Umbilical cord (tissue), 2 donors: ENCODE data around the gene CRHR1. TPM values are rescaled to one million over a fixed set of nuclear protein-coding genes. Genes with fewer than 3 reads are reported as not detected.

ENCODE experiments used
- DNase-seq: peaks from one replicate; pipeline ENCODE4 v3.0.0-alpha.2; 2015; ENCODE audit warnings: low spot score
- total RNA-seq: library from RNA; depleted of rRNA; stranded (reverse); fragments of >200 nt; gene quantifications from one replicate; pipeline ENCODE4 v1.2.3, GENCODE V29; 2014; ENCODE audit warnings: low replicate concordance; ENCODE audit not compliant: insufficient read depth

The CRHR1 gene
- total RNA-seq, 1 donor from 2014 or later = 3.9 TPM

GRCh38 chr17:45867171-45867570 is 83.1 kb downstream of the CRHR1 start:
- DNase-seq = no peak

- DNase-seq = no peak
Measured at GRCh38 chr17:45867702-45868101, 83.6 kb downstream of the CRHR1 start.

DNA sequence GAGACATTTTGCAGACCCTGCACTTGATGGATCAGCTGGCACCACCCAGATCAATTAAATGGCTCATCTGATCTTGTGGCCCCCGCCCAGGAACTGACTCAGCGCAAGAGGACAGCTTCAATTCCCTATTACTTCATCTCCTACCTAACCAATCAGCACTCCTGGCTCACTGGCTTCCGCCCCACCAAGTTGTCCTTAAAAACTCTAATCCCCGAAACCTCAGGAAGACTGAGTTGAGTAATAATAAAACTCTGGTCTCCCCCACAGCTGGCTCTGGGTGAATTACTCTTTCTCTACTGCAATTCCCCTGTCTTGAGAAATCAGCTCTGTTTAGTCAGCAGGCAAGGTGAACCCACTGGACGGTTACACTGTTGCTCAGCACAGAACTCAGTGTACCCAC is 84.2 kb downstream of the CRHR1 start:
- no peak for DNase-seq

DNA sequence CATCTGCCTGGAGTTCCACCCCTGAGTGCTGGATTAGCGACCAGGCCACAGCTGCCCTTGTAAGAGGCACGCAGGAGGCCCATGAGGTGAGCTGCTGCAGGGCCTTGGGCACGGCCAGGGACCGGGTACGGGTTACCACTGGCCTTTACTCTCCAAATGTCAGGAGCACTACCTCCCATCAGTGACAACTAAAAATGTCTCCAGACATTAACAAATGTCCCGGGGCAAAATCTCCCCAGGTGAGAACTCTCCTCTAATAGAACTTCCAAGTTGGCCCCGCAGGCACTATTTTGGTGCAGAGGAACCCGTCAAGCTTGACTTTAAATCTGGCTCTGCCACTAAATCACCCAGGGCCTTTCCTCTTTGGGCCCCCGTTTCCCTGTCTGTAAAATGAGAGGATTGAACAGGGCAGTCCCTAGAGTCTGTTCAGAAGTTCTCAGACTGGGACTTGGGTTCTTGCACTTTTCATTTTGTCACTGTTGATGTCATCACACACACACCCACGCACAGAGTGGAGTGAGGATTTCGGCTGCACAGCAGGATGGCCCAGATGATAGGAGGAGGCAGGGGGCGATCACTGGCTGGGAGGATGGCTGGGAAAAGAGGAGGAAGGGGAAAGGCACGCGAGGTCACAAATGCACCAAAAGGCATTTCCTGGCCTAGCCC is 85.7 kb downstream of the CRHR1 start:
- no peak for DNase-seq

DNA sequence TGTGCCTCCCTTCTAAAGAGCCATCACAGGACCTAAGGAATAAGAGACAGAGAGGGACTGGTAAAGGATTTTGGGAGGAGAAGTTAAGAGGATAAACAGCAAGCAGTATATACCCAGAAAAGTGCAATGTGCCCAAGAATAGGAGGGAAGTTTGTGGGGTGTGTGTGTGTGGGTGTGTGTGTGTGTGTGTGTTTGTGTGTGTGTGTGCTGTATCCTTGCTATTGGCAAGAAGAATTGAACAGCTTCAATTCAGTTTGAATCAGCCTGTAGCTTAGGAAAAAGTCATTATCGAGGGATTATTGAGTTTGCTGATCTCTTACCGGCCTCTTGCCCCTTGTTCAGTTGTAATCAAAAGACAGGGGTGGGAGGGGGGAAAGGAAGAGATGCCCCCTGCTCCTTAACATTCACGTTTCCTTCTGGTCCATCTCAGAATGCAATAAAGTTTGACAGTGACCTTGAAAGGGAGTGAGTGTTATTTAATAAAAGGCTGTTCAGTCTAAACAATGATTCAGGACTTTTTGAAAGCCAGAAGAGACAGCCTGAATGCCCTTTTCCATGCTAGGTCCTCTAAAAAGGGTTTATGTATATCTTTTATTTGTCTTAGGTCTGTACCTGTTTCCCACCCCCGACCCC is 86.3 kb downstream of the CRHR1 start:
- DNase-seq = no peak

GRCh38 chr17:45871718-45872117 is 87.6 kb downstream of the CRHR1 start:
- DNase-seq = no peak

- no peak for DNase-seq
Measured at GRCh38 chr17:45873728-45874127, 89.6 kb downstream of the CRHR1 start.

DNA sequence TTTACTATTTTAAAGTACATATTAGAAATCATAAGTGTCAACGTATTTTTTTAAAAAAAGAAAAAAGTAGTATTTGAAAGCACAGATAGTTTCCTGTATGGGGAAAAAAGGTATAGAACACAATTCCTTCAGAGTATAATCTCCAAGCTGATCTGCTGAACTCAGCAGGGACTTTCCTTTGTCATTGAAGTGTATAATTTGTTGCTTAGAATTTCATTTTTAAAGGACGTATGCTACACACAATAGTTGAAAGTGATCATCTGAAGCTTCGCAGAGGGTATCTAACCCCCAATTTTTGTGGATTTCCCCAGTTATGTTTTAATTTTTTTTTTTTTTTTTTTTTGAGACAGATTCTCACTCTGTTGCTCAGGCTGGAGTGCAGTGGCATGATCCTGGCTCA is 90.0 kb downstream of the CRHR1 start:
- DNase-seq = no peak

DNA sequence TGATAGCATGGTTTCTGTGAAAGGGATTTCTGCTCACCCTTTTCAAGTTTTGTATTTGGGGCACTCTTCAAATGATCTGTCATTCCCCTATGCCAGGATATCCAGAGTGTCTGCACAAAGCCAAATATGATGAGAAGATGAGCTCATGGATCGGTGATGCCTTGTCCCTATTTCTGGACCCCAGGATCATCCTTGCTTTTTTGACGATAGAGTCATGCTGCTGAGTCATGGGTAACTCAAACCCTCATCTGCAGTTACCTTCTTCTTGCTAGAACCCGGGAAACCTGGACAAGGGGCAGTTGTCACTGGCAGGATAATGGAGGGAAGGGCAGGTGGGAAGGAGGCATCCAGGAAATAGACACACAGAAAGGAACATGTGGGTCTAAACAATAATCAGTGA is 92.4 kb downstream of the CRHR1 start:
- no peak for DNase-seq

GRCh38 chr17:45877467-45877866 is 93.3 kb downstream of the CRHR1 start:
- no peak for DNase-seq

GRCh38 chr17:45883063-45883462 is 98.9 kb downstream of the CRHR1 start:
- no peak for DNase-seq

Other genes starting within 250 kb of the CRHR1 start
- 3.1 TPM for gene SPPL2C, start 60.6 kb downstream of the CRHR1 start, total RNA-seq
- 1.7 TPM for gene MAPT, start 110.2 kb downstream of the CRHR1 start, total RNA-seq
- not detected for gene STH, start 214.9 kb downstream of the CRHR1 start, total RNA-seq